IPS-NIHi11 (cell line): Measurements from ENCODE around the gene SH3RF3.

ENCODE experiments used
- DNase-seq: peaks from one replicate; pipeline ENCODE4 v3.0.0; 2012; ENCODE audit warnings: mixed read lengths, low spot score

Gene SH3RF3

GRCh38 chr2:109353806-109354745 lies 225.1 kb downstream of the SH3RF3 start:
- no peak for DNase-seq

- DNase-seq: no peak
Observed at GRCh38 chr2:109355192-109355843, 226.3 kb downstream of the SH3RF3 start.

DNA sequence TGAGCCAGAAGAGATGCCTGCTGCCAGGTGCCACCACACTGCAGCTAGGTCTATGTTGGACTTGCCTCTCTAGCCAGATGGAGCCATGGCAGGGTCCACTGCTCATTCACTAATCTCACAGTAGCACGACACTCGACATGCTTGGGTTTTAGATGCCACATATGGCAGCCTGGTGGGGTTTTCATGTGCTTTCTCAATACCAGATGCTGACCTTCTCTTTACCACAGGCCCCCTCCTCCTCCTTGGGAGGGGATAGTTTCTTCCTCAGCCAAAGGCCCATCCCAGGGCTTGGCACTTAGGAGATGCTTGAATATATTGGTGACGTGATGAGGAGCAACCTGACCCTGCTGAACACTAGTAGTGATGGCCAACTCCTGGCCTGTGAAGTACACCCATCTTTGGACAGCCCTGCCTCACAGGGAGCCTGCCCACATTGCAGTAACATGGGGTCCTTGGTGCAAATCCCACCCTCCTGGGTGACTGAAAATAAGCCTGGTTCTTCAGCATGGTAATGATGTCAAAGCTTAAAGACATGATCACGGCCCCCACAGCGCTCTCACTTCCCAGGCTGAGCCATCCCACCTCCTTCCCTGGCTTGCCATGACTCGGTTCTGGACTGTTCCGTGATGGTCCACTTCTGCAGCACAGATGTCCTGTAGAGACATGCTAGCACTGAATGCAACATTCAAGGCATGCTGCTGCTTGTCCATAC lies 227.5 kb downstream of the SH3RF3 start:
- DNase-seq: no peak

DNA sequence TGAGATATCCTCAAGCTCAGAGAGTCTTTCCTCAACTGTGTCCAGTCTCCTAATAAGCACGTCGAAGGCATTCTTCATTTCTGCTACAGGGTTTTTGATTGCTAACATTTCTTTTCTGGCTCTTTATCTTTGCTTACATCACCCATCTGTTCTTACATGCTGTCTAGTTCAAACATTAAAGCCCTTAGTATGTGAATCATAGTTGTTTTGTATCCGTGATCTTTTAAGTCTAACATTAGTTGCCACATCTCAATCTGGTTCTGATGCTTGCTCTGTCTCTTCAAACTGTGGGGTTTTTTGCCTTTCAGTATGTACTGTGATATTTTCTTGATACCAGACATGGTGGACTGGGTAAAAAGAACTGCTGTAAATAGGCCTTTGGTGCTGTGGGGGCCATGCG lies 235.2 kb downstream of the SH3RF3 start:
- DNase-seq: no peak

GRCh38 chr2:109365131-109365530 lies 236.1 kb downstream of the SH3RF3 start:
- DNase-seq: no peak

DNA sequence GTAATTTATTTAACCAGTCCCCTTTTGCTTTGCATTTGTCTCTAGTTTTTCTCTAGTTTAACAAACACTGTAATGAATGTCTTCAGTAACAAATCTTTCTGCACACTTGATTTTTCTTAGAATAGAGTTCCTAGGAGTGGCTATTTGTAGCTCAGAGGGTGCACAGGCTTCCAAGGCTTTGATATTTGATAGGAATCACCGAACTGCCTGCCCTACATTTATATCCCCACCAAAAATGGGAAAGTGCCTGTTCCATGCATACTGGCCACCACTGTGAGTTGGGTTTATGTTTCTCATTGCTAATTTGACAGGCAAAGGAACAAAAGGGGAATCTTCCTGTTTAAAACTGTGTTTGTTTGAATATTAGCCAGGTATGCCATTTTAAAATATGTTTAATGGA lies 238.7 kb downstream of the SH3RF3 start:
- DNase-seq: no peak

DNA sequence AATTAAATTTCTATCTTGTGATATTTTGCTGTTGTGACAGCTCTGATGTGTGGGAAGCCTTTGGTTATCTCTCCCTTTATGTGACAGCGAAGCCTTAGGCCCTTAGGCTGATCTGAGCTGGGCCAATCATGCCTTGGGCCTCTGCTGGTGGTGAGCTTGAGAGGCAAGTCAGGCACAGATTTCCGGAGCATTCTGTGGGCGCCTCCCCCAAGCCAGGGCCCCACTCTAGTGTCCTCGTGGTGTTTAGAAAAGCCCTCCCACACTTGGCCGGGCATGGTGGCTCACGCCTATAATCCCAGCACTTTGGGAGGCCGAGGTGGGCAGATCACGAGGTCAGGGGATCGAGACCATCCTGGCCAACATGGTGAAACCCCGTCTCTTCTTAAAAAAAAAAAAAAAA lies 239.8 kb downstream of the SH3RF3 start:
- DNase-seq: no peak

DNA sequence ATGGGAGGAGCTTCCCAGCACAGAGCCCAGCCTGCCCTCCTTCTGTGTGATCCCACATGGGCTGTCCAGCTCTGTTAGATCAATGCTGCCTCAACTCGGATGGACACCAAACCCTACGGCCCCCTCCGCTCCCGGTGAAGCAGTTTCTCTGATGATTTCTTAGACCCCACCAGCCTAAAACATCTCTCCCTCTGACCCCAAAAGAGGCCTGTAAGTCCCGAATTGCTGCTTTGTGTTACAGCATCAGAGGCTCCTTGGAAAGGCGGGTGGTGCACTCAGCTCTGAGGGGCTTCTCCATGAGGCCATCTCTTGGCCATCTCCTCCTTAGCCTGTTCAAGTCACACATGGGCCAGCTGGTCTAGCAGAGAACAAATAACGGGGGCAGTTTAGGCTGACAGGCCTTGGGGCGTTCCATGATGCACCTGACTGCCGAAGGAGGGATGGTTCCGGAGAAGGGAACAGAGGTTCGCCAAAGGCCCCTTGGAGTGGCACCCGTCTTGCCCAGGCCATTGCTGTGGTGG lies 240.7 kb downstream of the SH3RF3 start:
- no peak for DNase-seq

DNA sequence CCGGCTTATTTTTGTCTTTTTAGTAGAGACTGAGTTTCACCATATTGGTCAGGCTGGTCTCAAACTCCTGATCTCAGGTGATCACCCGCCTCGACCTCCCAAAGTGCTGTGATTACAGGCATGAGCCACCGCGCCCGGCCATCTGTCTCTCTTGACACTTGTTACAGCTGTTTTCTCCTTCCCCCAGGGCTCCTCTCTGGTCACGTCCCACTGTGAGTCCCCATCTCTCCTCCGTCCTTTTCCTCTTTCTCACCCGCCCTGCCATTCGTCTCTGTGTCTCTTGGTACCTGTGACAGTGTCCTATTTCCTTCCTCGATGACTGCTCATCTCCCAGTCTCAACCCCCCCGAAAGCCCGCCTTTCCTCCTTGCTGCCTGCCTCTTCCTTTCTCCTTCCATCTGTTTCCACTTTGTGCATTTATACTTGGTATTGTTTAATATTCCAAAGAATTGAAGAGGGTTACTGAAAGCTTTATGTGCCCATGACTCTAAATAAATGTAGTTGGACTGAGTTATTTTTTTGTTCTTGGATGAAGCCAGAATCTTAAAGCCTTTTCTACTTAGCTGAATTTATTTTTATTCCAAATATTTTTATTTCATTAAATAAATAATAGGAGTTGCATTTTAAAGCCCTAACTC lies 241.5 kb downstream of the SH3RF3 start:
- no peak for DNase-seq

DNA sequence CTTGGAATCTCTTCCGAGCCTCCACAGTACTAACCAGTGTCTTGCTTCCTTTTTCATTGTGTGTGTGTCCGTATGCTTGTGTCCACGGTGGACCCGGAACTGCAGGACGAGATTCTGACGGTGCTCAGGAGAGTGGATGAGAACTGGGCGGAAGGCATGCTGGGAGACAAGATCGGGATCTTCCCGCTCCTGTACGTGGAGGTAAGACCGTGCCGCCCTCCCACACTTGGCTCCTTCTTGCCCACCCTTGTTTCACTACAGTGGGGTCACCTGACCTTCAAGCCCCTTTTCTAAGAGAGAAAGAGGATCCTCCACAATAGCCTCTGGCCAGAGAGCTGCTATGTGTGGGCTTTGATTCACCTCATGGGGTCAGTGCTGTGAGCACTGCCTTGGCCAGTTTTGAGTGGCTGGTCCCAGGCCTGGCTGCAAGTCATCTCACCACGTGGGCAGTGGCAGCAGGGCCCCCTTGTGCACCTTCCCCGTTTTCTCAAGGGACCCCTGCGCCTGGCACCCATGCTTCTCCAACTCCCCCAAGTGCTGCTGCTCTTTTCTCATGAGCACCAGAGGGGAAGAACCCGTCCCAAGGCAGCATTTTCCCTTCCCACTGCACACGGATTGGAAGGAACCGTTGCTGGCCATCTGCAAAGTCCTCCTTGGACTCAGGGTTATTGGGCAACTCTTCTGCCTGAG lies 242.6 kb downstream of the SH3RF3 start:
- DNase-seq: no peak

DNA sequence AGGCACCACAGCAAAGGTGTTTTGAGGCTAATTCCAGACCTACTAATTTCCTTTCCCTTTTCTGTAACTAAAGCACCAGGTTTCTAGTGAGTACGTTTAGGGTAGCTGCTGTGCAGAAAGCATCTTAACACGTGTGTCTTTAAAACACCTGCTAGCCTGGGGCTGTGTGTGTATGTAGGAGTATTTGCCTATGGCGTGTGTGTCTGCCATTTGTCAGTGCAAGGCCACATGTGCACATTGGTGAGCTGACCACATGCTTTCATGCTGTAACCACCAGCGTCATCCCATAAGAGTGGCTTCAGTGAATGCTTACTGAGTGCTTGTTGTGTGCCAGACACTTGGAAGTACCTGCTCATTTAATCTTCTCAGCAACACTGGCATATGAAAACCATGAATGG lies 243.2 kb downstream of the SH3RF3 start:
- DNase-seq: no peak

DNA sequence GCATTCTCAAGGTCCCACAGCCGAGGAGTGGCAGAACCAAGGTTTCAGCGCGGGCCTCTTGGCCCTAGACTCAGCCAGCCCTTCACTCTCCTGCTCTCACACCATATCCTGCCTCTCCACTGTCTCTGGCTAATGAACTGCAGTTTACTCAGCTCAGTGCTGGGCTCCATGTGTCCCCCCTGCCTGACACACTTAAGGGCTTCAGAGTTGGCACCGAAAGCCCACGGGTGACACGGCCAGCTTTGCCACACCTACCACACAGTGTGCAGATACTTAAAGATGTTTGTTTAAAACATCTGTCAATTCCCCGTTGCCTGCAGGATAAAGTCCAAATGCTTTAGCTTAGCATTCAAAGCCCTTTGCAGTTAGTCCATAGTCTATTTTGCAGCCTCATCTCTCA lies 243.6 kb downstream of the SH3RF3 start:
- DNase-seq: no peak

- no peak for DNase-seq
Observed at GRCh38 chr2:109373791-109374547, 245.0 kb downstream of the SH3RF3 start.

DNA sequence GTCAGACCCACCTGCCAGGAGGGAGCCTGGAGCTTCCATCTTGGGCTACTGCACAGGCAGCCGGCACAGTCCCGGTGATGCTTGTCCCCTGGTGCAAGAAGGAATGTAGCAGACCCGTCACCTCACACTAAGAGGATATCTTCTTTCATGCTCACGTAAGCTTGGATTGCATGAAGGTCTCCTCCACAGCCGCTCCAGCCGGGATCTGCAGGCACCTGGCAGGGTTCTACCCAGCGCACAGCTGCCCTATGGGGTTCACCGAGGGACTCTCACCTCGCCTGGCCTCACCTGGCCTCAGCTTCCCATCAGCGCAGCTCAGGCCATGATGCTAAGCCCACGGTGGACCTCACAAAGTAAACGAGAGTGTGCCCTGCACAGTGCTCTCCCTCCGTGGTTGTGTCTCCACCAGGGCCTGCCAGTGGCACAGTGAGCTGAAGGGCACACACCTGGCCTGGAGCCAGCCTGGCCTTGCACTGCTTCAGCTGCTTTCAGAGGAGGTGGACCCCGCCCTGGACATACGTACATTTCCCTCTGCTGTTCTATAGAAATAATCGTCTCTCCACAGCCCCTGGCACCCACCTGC lies 245.6 kb downstream of the SH3RF3 start:
- no peak for DNase-seq

GRCh38 chr2:109375131-109375561 lies 246.1 kb downstream of the SH3RF3 start:
- no peak for DNase-seq

DNA sequence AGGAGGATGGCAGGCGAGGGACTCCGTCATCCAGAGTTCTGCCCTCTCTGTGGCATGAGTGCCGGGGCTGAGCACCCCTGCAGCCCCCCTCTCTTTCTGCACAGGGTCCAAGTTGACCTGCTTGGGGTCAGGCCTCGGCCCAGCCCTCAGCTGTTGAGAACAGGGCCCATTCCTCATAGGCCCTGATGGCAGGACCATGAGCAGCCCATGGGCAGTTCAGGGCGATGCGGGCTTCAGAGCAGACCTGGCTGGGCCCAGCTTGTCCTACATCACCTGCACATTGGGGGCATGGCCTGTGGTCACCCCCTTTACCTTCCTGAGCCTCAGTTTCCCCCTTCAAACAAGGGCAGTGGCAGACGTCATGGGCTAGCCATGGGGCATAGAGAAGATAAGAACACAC lies 246.7 kb downstream of the SH3RF3 start:
- no peak for DNase-seq

GRCh38 chr2:109376115-109376514 lies 247.1 kb downstream of the SH3RF3 start:
- no peak for DNase-seq

GRCh38 chr2:109376796-109377495 lies 247.9 kb downstream of the SH3RF3 start:
- no peak for DNase-seq

DNA sequence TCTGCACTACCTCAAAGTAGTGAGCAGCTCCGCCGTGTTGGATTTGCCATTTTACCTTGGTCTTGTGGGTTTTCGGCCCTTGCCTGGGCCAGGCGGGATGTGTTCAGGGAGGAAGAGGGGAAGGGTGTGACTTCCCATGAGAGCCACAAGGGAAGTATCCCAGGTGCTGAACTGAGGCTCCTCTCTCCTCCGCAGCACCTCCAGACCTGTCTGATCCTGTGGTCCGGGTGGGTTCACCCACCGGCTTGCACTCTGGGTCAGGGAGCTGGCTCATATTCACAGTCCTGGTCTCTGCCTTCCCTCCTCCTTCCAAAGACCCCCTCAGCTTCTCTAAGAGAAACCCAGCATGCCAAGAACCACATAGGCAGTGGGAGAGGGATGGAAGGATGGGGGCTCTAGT lies 249.0 kb downstream of the SH3RF3 start:
- no peak for DNase-seq

DNA sequence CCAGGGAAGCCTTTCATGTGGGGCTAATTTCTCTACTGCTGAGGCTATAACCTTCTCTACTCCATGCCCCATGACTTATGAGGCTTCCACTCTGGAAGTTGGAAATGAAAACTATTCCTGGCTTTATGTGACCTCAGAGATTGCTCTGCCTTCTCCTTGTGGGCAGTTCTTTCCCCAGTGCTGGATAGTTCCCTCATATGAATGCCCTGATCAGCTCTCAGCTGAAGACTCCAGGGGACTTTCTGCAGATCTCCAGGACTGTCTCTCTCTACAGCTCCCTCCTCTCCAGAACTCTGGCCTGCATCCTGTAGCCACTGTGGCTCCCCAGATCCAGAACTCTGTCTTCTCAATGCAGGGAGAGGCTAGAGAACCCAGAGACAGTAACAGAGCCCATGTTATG lies 249.7 kb downstream of the SH3RF3 start:
- DNase-seq: no peak
